T-helper 9 cell (primary cell): Measurements from ENCODE around the gene HERC3.
A peak's percentile ranks its signal among the peaks of the same experiment; 100 is the strongest.
"Not testable (repeated sequence)": the region's sequence is repeated elsewhere in the genome, so short reads cannot be mapped to it uniquely, and the experiment has no call there.

ENCODE experiments used
- DNase-seq: peaks from one replicate; pipeline ENCODE4 v3.0.0-alpha.2; 2020

The HERC3 gene

GRCh38 chr4:88609794-88610193, 17.5 kb downstream of the HERC3 start:
- DNase-seq, result not testable (repeated sequence)

GRCh38 chr4:88610771-88611170, 18.5 kb downstream of the HERC3 start:
- DNase-seq, result no peak

- DNase-seq, result peak; percentile 23
Observed at GRCh38 chr4:88613417-88613875, 21.2 kb downstream of the HERC3 start.

GRCh38 chr4:88614058-88614457, 21.8 kb downstream of the HERC3 start:
- no peak for DNase-seq

- no peak for DNase-seq
Observed at GRCh38 chr4:88616275-88617150, 24.2 kb downstream of the HERC3 start.

GRCh38 chr4:88618782-88619485, 26.7 kb downstream of the HERC3 start:
- DNase-seq, result no peak

GRCh38 chr4:88619971-88620370, 27.7 kb downstream of the HERC3 start:
- no peak for DNase-seq

- no peak for DNase-seq
Observed at GRCh38 chr4:88621763-88622327, 29.6 kb downstream of the HERC3 start.

- no peak for DNase-seq
Observed at GRCh38 chr4:88623097-88623496, 30.8 kb downstream of the HERC3 start.

- DNase-seq, result no peak
Observed at GRCh38 chr4:88628746-88629145, 36.5 kb downstream of the HERC3 start.

- no peak for DNase-seq
Observed at GRCh38 chr4:88629826-88630225, 37.5 kb downstream of the HERC3 start.

GRCh38 chr4:88630756-88631155, 38.5 kb downstream of the HERC3 start:
- no peak for DNase-seq

- DNase-seq, result no peak
Observed at GRCh38 chr4:88643932-88644331, 51.7 kb downstream of the HERC3 start.

GRCh38 chr4:88645994-88646393, 53.7 kb downstream of the HERC3 start:
- no peak for DNase-seq

- DNase-seq, result no peak
Observed at GRCh38 chr4:88646528-88647280, 54.4 kb downstream of the HERC3 start.

GRCh38 chr4:88649716-88650115, 57.4 kb downstream of the HERC3 start:
- no peak for DNase-seq

GRCh38 chr4:88653371-88653946, 61.2 kb downstream of the HERC3 start:
- no peak for DNase-seq

GRCh38 chr4:88655226-88655625, 62.9 kb downstream of the HERC3 start:
- no peak for DNase-seq

GRCh38 chr4:88659055-88659889, 67.0 kb downstream of the HERC3 start:
- no peak for DNase-seq

GRCh38 chr4:88659890-88660208, 67.6 kb downstream of the HERC3 start:
- no peak for DNase-seq

GRCh38 chr4:88660446-88661294, 68.4 kb downstream of the HERC3 start:
- DNase-seq, result no peak
